ENCODE data around the gene NEK5.

The NEK5 gene

GRCh38 chr13:52010890-52011631 lies 117.8 kb downstream of the NEK5 start, which contains the start of gene ATP7B (continued):
- TF ChIP-seq PRDM10 (tag by site-specific recombination; IDR thresholded peaks at IDR 0.05) (no peak; the same call in 1 of the 2 replicates), ZNF692 (tag by site-specific recombination; IDR thresholded peaks at IDR 0.05) (no peak), ZNF341 (tag by site-specific recombination; IDR thresholded peaks at IDR 0.05; ENCODE audit: low read depth) (peak; percentile 55; the same call in 1 of the 2 replicates), KLF1 (tag by site-specific recombination; IDR thresholded peaks at IDR 0.05) (peak; percentile 19; the same call in 1 of the 2 replicates), ZNF704 (tag by site-specific recombination; IDR thresholded peaks at IDR 0.05) (no peak), ZNF433 (tag by site-specific recombination; IDR thresholded peaks at IDR 0.05; ENCODE audit: low read depth) (no peak), KLF9 (tag by site-specific recombination; IDR thresholded peaks at IDR 0.05; ENCODE audit: low read depth) (peak; percentile 46), GLIS1 (tag by site-specific recombination; IDR thresholded peaks at IDR 0.05) (peak; percentile 47; the same call in 1 of the 2 replicates), ZNF366 (tag by site-specific recombination; conservative IDR thresholded peaks at IDR 0.05) (no peak), KLF17 (tag by site-specific recombination; IDR thresholded peaks at IDR 0.05) (no peak), GLI4 (tag by site-specific recombination; IDR thresholded peaks at IDR 0.05) (no peak), ZNF211 (tag by site-specific recombination; IDR thresholded peaks at IDR 0.05; ENCODE audit: low read depth) (no peak)

GRCh38 chr13:52009946-52010345 lies 118.9 kb downstream of the NEK5 start:
- TF ChIP-seq PRDM2 (tag by site-specific recombination; IDR thresholded peaks at IDR 0.05; ENCODE audit: borderline replicate concordance), result no peak
- TF ChIP-seq ZSCAN23 (tag by site-specific recombination; IDR thresholded peaks at IDR 0.05), result no peak
- no peak for TF ChIP-seq ZBTB26 (tag by site-specific recombination; optimal IDR thresholded peaks at IDR 0.05)
- no peak for TF ChIP-seq ZNF639 (tag by site-specific recombination; IDR thresholded peaks at IDR 0.05)
- TF ChIP-seq ZNF701 (tag by site-specific recombination; IDR thresholded peaks at IDR 0.05), result no peak
- H3K36me3 ChIP-seq (ENCODE audit: control insufficient read depth in 2 of 2, insufficient read depth in 1 of 2, low read length in 2 of 2), result no peaks in the 10 kb centered on the region
- ChIA-PET CTCF (interaction anchor here (0.6 kb wide), 1 partner anchor 510 kb away, joined by 3 read pairs; no protein-coding TSS in a partner anchor), POLR2A (interaction anchor here (1.2 kb wide), 1 partner anchor 441 kb away, joined by 3 read pairs; no protein-coding TSS in a partner anchor)
- no peaks in the 10 kb centered on the region for H3K4me1 ChIP-seq (ENCODE audit: control insufficient read depth, insufficient read depth, low read length)
- H3K4me3 ChIP-seq (ENCODE audit: low read depth, low read length), result peak overlapping the region; percentile 9; the same call in 1 of the 2 replicates
- no peaks in the 10 kb centered on the region for H3K9me3 ChIP-seq (ENCODE audit: control insufficient read depth, insufficient read depth, low read depth, low read length)
- H3K27ac ChIP-seq (ENCODE audit: extremely low read depth, low read depth, low read length), result no peak overlapping the region
